GM19193 (cell line): ENCODE measurements around the gene PRSS27.

ENCODE experiments used
- POLR2A ChIP-seq: IDR thresholded peaks from 4 replicates; pipeline ENCODE4 v1.6.1; 2011; ENCODE audit not compliant: insufficient read depth, insufficient read length; ENCODE audit errors: extremely low read depth

The PRSS27 gene

GRCh38 chr16:2699791-2700600, 20.0 kb downstream of the PRSS27 start:
- TF ChIP-seq POLR2A = no peak

GRCh38 chr16:2698965-2699750, 20.9 kb downstream of the PRSS27 start:
- no peak for TF ChIP-seq POLR2A

- TF ChIP-seq POLR2A = no peak
Measured at GRCh38 chr16:2698103-2698870, 21.7 kb downstream of the PRSS27 start.

DNA sequence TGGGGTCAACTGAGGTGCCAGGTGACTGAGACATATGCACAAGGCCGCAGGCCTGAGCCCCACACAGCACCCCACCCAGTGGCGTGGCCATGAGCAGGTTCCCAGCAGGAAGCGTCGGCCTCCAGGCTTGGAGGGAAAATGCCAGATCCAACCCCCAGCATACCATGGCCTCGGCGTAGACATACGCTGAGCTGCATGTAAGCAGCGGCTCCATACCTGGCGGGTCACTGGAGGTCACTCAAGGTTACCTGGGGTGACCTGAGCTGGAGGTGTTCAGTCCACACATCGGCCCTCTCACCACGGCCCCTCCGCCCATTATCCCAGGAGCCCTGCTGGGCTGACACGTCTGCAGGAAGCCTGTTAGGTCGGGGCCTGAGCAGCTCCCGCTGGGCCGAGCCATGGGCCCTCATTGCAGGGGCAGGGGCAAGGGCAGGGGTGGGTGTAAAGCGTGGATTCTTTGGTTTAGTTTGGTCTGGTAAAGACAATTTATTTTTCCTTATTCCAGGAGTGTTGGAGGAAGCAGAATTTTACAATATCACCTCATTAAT, 22.5 kb downstream of the PRSS27 start:
- no peak for TF ChIP-seq POLR2A

- no peak for TF ChIP-seq POLR2A
Measured at GRCh38 chr16:2692948-2693651, 26.9 kb downstream of the PRSS27 start.

DNA sequence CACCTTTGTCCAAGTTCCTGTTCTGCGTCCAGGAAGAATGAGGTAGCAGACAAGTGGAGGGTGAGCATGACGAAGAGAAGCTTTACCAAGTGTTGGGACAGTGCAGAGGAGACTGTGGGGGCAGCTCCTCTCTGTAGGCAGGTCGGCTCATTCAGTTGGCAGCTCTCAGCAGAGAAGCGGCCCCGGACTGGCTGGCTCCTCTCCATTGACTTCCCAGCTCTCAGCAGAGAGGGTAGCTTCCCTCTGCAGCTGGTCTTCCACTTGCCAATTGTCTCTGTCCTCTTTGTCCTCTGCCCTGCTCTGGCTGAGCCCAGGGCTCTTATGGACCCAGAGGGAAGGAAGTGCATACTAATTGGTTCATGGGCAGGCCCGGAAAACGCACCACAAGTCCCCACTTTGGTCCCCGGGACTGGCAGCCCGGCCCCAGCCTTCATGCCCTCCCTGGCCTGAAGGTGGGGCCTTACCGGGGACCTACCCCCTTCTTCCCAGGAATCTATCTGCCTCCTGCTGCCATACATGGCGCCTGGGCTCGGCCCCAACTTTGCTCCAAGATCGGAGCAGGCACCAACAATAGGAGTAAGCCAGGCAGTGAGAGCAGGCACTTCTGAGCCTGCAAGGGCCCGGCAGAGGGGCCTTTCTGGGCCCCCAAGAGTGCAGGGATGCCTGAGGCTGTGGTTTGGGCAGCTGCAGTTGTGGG, 27.6 kb downstream of the PRSS27 start:
- no peak for TF ChIP-seq POLR2A

GRCh38 chr16:2691491-2692248, 28.4 kb downstream of the PRSS27 start:
- TF ChIP-seq POLR2A = no peak

- no peak for TF ChIP-seq POLR2A
Measured at GRCh38 chr16:2690852-2691251, 29.2 kb downstream of the PRSS27 start.

- no peak for TF ChIP-seq POLR2A
Measured at GRCh38 chr16:2689968-2690801, 29.8 kb downstream of the PRSS27 start.

GRCh38 chr16:2687531-2688308, 32.3 kb downstream of the PRSS27 start:
- TF ChIP-seq POLR2A = no peak

DNA sequence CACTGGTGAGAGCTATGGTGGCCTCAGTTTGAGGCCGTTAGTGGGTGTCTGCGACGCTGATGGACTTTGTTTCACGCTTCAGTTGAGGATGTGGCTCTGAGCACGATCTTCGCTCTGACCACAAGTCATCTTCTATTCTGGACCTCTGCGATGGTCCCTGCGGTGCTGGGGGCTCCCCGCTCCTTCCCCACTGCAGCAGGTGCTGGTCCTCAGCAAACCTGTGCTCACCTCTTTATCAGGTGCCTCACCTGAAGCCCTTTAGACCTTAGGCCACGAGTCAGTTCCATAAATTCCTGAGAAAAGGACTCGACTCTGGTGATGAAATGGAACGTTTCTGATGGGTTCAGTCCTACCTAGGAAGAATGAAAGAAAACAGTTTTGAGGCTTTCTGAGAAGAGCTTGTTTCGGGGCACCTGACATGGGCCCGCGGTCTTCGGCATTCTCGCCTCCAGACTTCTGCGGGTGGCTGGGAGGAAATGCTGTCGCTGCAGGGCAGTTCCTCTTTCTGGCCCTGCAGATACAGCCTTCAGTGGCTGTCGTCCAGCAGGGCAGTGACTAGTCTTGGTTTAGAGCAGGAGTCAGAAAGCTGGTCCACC, 33.0 kb downstream of the PRSS27 start:
- no peak for TF ChIP-seq POLR2A
